K562 (cell line): ENCODE measurements around the gene PLA2G2C. TPM values are rescaled to one million over a fixed set of nuclear protein-coding genes. Genes with fewer than 3 reads are reported as not detected.
A peak's percentile ranks its signal among the peaks of the same experiment; 100 is the strongest.

Experiments used
- CTBP1 ChIP-seq: fragments of 450-650 bp; IDR thresholded peaks from 2 replicates; pipeline ENCODE4 v1.6.1; 2016; ENCODE audit warnings: borderline replicate concordance
- GATA2 ChIP-seq: sonication (generic); formaldehyde crosslinking; IDR thresholded peaks from 2 replicates; pipeline ENCODE4 v1.4.0; 2020; ENCODE audit warnings: mild to moderate bottlenecking, missing genetic modification reagents
- HDAC2 ChIP-seq: fragments of 450-650 bp; IDR thresholded peaks from 2 replicates; pipeline ENCODE4 v1.6.1; 2016; ENCODE audit warnings: mild to moderate bottlenecking
- JUNB ChIP-seq: fragments of 450-650 bp; formaldehyde crosslinking; conservative IDR thresholded peaks from 2 replicates; pipeline ENCODE4 v1.4.0; 2020; ENCODE audit warnings: mild to moderate bottlenecking
- KLF13 ChIP-seq: fragments of 450-650 bp; IDR thresholded peaks from 2 replicates; pipeline ENCODE4 v1.6.1; 2016; ENCODE audit warnings: missing genetic modification characterization, low read depth, mild to moderate bottlenecking, missing compliant biosample characterization, moderate library complexity, borderline replicate concordance
- MEIS2 ChIP-seq: fragments of 450-650 bp; IDR thresholded peaks from 2 replicates; pipeline ENCODE4 v1.6.1; 2014; ENCODE audit warnings: mild to moderate bottlenecking; ENCODE audit not compliant: partially characterized antibody
- NCOR1 ChIP-seq: fragments of 450-650 bp; IDR thresholded peaks from 2 replicates; pipeline ENCODE4 v1.6.1; 2016; ENCODE audit warnings: mild to moderate bottlenecking, moderate library complexity
- PHF20 ChIP-seq: fragments of 450-650 bp; IDR thresholded peaks from 2 replicates; pipeline ENCODE4 v1.6.1; 2018; ENCODE audit not compliant: partially characterized antibody
- THRAP3 ChIP-seq: fragments of 450-650 bp; IDR thresholded peaks from 2 replicates; pipeline ENCODE4 v1.6.1; 2016; ENCODE audit warnings: mild to moderate bottlenecking, inconsistent platforms, borderline replicate concordance
- YY1 ChIP-seq, 3 experiments: IDR thresholded peaks; 2 replicates each; pipeline ENCODE4 v1.6.1; 2011; ENCODE audit warnings: low read length in 2 of 3, mild to moderate bottlenecking in 2 of 3, moderate library complexity in 2 of 3, borderline replicate concordance in 1 of 3, control low read depth in 1 of 3, low read depth in 1 of 3; ENCODE audit not compliant: insufficient read depth in 3 of 3, insufficient replicate concordance in 2 of 3, control insufficient read depth in 1 of 3, insufficient read length in 1 of 3; ENCODE audit errors: extremely low read depth in 1 of 3
- ZBTB40 ChIP-seq, 2 experiments: fragments of 450-650 bp in 1 of 2; sonication (generic) in 1 of 2; formaldehyde crosslinking in 1 of 2; IDR thresholded peaks; 2 replicates each; pipeline versions ENCODE4 v1.7.1 to v1.9.0; 2016 to 2022; ENCODE audit warnings: inconsistent platforms in 1 of 2, mild to moderate bottlenecking in 1 of 2, missing genetic modification reagents in 1 of 2
- ZNF175 ChIP-seq: fragments of 200-800 bp; sonication (Bioruptor generic); IDR thresholded peaks from 2 replicates; pipeline ENCODE4 v1.6.1; 2016; ENCODE audit warnings: low read depth, mild to moderate bottlenecking, missing genetic modification characterization, missing compliant biosample characterization
- polyA plus RNA-seq, 8 experiments: library from polyadenylated mRNA; depleted of rRNA in 4 of 8; stranded (reverse) in 5 of 8; unstranded in 3 of 8; fragments of >200 nt; fragmentation: Nextera tagmentation in 2 of 8; fragmentation: Illumina TruSeq in 1 of 8; extraction: Ambion mirVana in 2 of 8; extraction: Trizol in 1 of 8; gene quantifications; 2 replicates each; pipeline versions ENCODE4 v1.2.1 to v1.2.3, GENCODE V29; 2011 to 2014; ENCODE audit warnings: inconsistent platforms in 1 of 8, missing spikeins in 1 of 8
- total RNA-seq, 7 experiments: library from RNA; depleted of rRNA in 6 of 7; stranded (reverse); fragments of >200 nt in 6 of 7; fragmentation: Illumina TruSeq in 2 of 7; extraction: Trizol in 2 of 7; gene quantifications; 2 replicates each; pipeline versions ENCODE4 v1.2.1 to v1.2.3, GENCODE V29; 2011 to 2021; ENCODE audit warnings: low replicate concordance in 1 of 7
- TF ChIP-seq, protein P1 (sequence below): fragments of 450-650 bp; IDR thresholded peaks from 2 replicates; pipeline ENCODE4 v1.6.1; 2017; ENCODE audit warnings: mild to moderate bottlenecking, moderate library complexity
- TF ChIP-seq, protein P2 (sequence below): fragments of 450-650 bp; IDR thresholded peaks from 2 replicates; pipeline ENCODE4 v1.6.1; 2016

The PLA2G2C gene
- total and polyA plus RNA-seq, 9 of the 15 experiments (the other 6 are each of a cell fraction or from before 2014, with no cell fraction given): 0.14 to 0.49 (median 0.21) TPM

- TF ChIP-seq YY1 (IDR thresholded peaks at IDR 0.05; ENCODE audit: borderline replicate concordance in 1 of 3, control insufficient read depth in 1 of 3, extremely low read depth in 1 of 3, insufficient read depth in 3 of 3, insufficient read length in 1 of 3, insufficient replicate concordance in 2 of 3, low read depth in 1 of 3, low read length in 2 of 3): peak in 1 of 3 experiments; percentile 45
- peak; percentile 61 for TF ChIP-seq ZNF175 (CRISPR knock-in tag)
- TF ChIP-seq ZBTB40 (IDR thresholded peaks at IDR 0.05): peak; percentile 87
- no peak for TF ChIP-seq ZBTB40 (CRISPR knock-in tag; IDR thresholded peaks at IDR 0.05)
- TF ChIP-seq, protein P1, sequence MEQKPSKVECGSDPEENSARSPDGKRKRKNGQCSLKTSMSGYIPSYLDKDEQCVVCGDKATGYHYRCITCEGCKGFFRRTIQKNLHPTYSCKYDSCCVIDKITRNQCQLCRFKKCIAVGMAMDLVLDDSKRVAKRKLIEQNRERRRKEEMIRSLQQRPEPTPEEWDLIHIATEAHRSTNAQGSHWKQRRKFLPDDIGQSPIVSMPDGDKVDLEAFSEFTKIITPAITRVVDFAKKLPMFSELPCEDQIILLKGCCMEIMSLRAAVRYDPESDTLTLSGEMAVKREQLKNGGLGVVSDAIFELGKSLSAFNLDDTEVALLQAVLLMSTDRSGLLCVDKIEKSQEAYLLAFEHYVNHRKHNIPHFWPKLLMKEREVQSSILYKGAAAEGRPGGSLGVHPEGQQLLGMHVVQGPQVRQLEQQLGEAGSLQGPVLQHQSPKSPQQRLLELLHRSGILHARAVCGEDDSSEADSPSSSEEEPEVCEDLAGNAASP: peak; percentile 69; the same call in 1 of the 2 replicates
- TF ChIP-seq PHF20: peak; percentile 19
- peak; percentile 93 for TF ChIP-seq HDAC2
- TF ChIP-seq, protein P2, sequence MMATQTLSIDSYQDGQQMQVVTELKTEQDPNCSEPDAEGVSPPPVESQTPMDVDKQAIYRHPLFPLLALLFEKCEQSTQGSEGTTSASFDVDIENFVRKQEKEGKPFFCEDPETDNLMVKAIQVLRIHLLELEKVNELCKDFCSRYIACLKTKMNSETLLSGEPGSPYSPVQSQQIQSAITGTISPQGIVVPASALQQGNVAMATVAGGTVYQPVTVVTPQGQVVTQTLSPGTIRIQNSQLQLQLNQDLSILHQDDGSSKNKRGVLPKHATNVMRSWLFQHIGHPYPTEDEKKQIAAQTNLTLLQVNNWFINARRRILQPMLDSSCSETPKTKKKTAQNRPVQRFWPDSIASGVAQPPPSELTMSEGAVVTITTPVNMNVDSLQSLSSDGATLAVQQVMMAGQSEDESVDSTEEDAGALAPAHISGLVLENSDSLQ: peak; percentile 63
- TF ChIP-seq MEIS2: peak; percentile 47
- no peak; the same call in 1 of the 2 replicates for TF ChIP-seq THRAP3
- TF ChIP-seq GATA2: peak; percentile 92
- peak; percentile 94 for TF ChIP-seq CTBP1
- TF ChIP-seq KLF13 (tag): peak; percentile 42; the same call in 1 of the 2 replicates
- peak; percentile 83 for TF ChIP-seq NCOR1
- no peak for TF ChIP-seq JUNB (CRISPR knock-in tag)
Measured at GRCh38 chr1:20184997-20185833, 1.1 kb downstream of the PLA2G2C start (continued).
